IPS-18c (cell line): Measurements from ENCODE around the gene NEK4.

Experiments used
- H3K4me3 ChIP-seq: 2 replicates; pipeline ENCODE4 v1.7.0; 2013; ENCODE audit warnings: low read depth, mild to moderate bottlenecking, low read length, moderate library complexity; ENCODE audit not compliant: insufficient read depth
- H3K9me3 ChIP-seq: one replicate; pipeline ENCODE4 v1.6.1; 2013; ENCODE audit warnings: mild to moderate bottlenecking, low read length, moderate library complexity; ENCODE audit not compliant: control insufficient read depth, insufficient read depth

NEK4 gene

DNA sequence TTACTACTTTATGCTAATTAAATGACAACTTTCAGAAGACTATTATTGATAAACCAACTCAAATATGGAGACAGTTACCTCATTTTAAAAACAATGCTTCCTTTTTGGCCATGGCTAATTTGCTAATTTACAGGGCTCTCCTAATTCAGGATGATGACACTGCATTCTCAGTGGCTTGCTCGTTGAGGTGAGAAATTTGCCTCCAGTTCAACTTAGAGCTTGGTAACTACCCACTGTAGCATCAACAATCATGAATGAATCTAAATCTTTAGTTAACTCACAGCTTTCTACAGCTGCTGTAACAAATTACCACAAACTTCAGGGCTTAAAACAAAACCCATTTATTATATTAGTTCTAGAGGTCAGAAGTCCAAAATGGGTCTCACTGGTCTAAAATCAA is 99.1 kb downstream of the NEK4 start:
- H3K4me3 ChIP-seq = no peak overlapping the region
- no peaks in the 10 kb centered on the region for H3K9me3 ChIP-seq

DNA sequence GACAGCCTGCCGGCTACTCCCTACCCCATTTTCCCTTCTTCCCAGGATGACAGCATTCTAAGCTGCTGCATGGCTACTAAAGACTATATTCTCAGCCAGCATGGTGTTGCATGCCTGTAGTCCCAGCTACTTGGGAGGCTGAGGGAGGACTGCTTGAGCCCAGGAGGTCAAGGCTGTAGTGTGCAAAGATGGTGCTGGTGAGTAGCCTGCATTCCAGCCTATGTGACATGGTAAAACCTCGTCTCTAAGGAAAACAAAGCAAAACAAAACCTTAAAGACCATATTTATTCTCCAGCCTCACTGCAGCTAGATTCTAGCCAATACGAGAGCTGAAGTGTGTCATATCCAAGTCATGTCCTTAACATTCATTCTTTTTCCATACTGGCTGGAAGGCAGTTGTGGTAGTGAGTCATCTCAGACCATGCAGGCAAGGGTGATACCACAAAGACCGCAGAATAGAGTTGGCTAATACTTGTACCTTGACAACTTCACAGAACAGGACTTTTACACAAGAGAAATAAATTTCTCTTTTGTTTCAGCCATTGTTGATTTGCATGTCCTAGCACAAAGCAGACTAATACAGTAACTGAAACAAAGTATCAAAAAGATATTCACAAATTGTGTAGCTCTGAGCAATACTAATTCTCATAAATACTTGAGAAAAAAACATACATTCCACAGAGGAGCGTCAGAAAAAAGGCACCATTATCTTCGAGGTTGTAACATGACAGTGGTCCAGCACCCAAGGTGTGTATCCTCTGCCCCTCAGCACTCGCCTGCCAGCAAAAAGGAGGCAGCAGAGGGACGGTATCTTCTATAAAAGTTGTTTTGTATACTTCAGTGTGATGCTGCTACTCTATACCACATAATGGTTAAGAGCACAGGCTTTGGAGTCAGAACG is 99.9 kb downstream of the NEK4 start:
- Histone ChIP-seq H3K9me3 (no peaks in the 10 kb centered on the region), H3K4me3 (no peak overlapping the region)

DNA sequence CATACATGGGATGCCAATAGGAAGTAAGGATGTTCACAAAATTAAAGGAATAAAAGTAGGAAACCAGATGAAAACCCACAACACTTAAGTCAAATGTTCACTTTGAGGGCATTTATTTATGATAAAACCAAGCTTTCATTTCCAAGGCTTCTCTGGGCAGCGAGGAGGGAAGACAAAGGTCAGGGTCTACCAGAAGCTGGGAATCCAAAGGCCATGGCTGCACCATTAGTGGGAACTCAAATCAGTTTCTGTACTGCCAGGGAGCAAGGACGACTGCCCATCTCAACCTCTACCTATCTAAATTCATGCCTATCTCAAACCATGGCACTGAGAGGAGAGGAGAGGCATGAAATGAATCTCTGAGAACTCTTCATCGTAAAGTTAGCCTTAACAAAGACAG is 107.6 kb downstream of the NEK4 start:
- Histone ChIP-seq H3K4me3 (no peak overlapping the region), H3K9me3 (no peaks in the 10 kb centered on the region)

DNA sequence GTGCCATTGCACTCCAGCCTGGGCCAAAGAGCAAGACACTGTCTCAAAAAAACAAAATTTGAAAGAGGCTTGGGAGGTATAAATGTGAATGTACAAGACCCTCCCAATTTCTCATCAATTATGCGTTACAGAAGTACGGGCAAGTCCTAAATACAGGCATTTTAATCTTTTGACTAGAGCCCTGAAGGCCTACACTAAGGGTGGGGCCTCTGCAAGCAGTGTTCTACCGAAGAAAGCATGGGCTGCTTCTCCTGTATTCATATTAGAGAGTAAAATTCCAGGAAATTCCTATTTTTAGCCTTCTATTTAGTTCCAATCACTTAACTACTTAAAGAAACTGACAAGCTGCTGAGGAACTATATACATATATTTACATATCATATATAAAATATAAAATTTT is 110.7 kb downstream of the NEK4 start:
- Histone ChIP-seq H3K4me3 (no peak overlapping the region), H3K9me3 (no peaks in the 10 kb centered on the region)
